GM23338 (cell line): Measurements from ENCODE around the gene NOVA1. TPM values are rescaled to one million over a fixed set of nuclear protein-coding genes. Genes with fewer than 3 reads are reported as not detected.

Experiments
- ATAC-seq: fragments of 200-7000 bp; cut with Tn5 transposase; 3 replicates; pipeline ENCODE4 v1.9.1; 2020
- DNase-seq: peaks from one replicate; pipeline ENCODE4 v3.0.0-alpha.2; 2015; ENCODE audit warnings: low spot score
- H2AFZ ChIP-seq: fragments of 200-600 bp; sonication (generic); 2 replicates; pipeline ENCODE4 v1.8.0; 2016; ENCODE audit warnings: antibody characterized with exemption, mild to moderate bottlenecking, moderate library complexity
- H3F3A ChIP-seq: fragments of 200-600 bp; sonication (generic); replicated peaks from 2 replicates; pipeline ENCODE4 v1.8.0; 2017; ENCODE audit warnings: antibody characterized with exemption, mixed run types, low read depth
- H3K27ac ChIP-seq: fragments of 200-600 bp; sonication (generic); 2 replicates; pipeline ENCODE4 v1.6.1; 2016; ENCODE audit warnings: low read depth
- H3K27me3 ChIP-seq: fragments of 200-600 bp; sonication (generic); 2 replicates; pipeline ENCODE4 v1.8.0; 2016; ENCODE audit warnings: mild to moderate bottlenecking, mixed run types, moderate library complexity; ENCODE audit not compliant: insufficient read depth
- H3K36me3 ChIP-seq: fragments of 200-600 bp; sonication (generic); 2 replicates; pipeline ENCODE4 v1.8.0; 2016; ENCODE audit warnings: mild to moderate bottlenecking; ENCODE audit not compliant: insufficient read depth
- H3K4me1 ChIP-seq: fragments of 200-600 bp; sonication (generic); 2 replicates; pipeline ENCODE4 v1.8.0; 2016; ENCODE audit warnings: mild to moderate bottlenecking, moderate library complexity; ENCODE audit not compliant: insufficient read depth
- H3K4me2 ChIP-seq: fragments of 200-600 bp; sonication (generic); 2 replicates; pipeline ENCODE4 v1.7.1; 2017; ENCODE audit warnings: mixed run types
- H3K4me3 ChIP-seq: fragments of 200-600 bp; sonication (generic); 2 replicates; pipeline ENCODE4 v1.6.1; 2016; ENCODE audit warnings: mixed run types
- H3K79me2 ChIP-seq: fragments of 200-600 bp; sonication (generic); replicated peaks from 2 replicates; pipeline ENCODE4 v1.8.0; 2017; ENCODE audit warnings: mild to moderate bottlenecking; ENCODE audit not compliant: insufficient read depth
- H3K9me2 ChIP-seq: fragments of 200-600 bp; sonication (generic); 2 replicates; pipeline ENCODE4 v1.8.0; 2017; ENCODE audit not compliant: insufficient read depth
- H4K20me1 ChIP-seq: fragments of 200-600 bp; sonication (generic); replicated peaks from 2 replicates; pipeline ENCODE4 v1.8.0; 2017; ENCODE audit warnings: mild to moderate bottlenecking; ENCODE audit not compliant: insufficient read depth
- H3K27ac Mint-ChIP-seq: 2 replicates; pipeline ENCODE4 v1.8.0; 2020; ENCODE audit warnings: inconsistent platforms, mild to moderate bottlenecking, moderate library complexity, mixed read lengths
- H3K27me3 Mint-ChIP-seq: 3 replicates; pipeline ENCODE4 v1.8.0; 2022; ENCODE audit warnings: low read depth, mild to moderate bottlenecking, moderate library complexity, mixed read lengths, inconsistent platforms; ENCODE audit not compliant: insufficient read depth, poor library complexity
- H3K36me3 Mint-ChIP-seq: 3 replicates; pipeline ENCODE4 v1.8.0; 2021; ENCODE audit warnings: low read depth, mild to moderate bottlenecking, inconsistent platforms, moderate library complexity, mixed read lengths
- H3K4me1 Mint-ChIP-seq: 3 replicates; pipeline ENCODE4 v1.8.0; 2020; ENCODE audit warnings: mild to moderate bottlenecking, inconsistent platforms, mixed read lengths
- H3K4me3 Mint-ChIP-seq: 3 replicates; pipeline ENCODE4 v1.8.0; 2021; ENCODE audit warnings: moderate library complexity, mild to moderate bottlenecking, inconsistent platforms, mixed read lengths
- H3K9me3 Mint-ChIP-seq: 3 replicates; pipeline ENCODE4 v1.8.0; 2020; ENCODE audit warnings: moderate library complexity, mild to moderate bottlenecking, inconsistent platforms, mixed read lengths
- EZH2 ChIP-seq: fragments of 200-600 bp; sonication (generic); IDR thresholded peaks from one replicate; pipeline ENCODE4 v1.8.0; 2017; ENCODE audit warnings: antibody characterized with exemption, mild to moderate bottlenecking, low read depth; ENCODE audit not compliant: unreplicated experiment
- EZH2phosphoT487 ChIP-seq: fragments of 200-600 bp; sonication (generic); IDR thresholded peaks from one replicate; pipeline ENCODE4 v1.8.1; 2018; ENCODE audit warnings: antibody characterized with exemption; ENCODE audit not compliant: unreplicated experiment
- JUNB ChIP-seq: IDR thresholded peaks from one replicate; pipeline ENCODE4 v1.6.1; 2016; ENCODE audit warnings: antibody characterized with exemption; ENCODE audit not compliant: unreplicated experiment
- NANOG ChIP-seq: IDR thresholded peaks from 2 replicates; pipeline ENCODE4 v1.6.1; 2016; ENCODE audit warnings: antibody characterized with exemption, borderline replicate concordance
- STAT1 ChIP-seq: IDR thresholded peaks from one replicate; pipeline ENCODE4 v1.6.1; 2016; ENCODE audit warnings: antibody characterized with exemption; ENCODE audit not compliant: unreplicated experiment
- ZNF114 ChIP-seq: fragments of 250-450 bp; sonication (Bioruptor Pico); IDR thresholded peaks from 2 replicates; pipeline ENCODE4 v1.5.0; 2020; ENCODE audit warnings: mild to moderate bottlenecking, moderate library complexity
- ZNF331 ChIP-seq: fragments of 250-450 bp; sonication (Bioruptor Pico); IDR thresholded peaks from 2 replicates; pipeline ENCODE4 v1.5.0; 2020; ENCODE audit warnings: low read depth, mild to moderate bottlenecking, moderate library complexity
- polyA plus RNA-seq: library from polyadenylated mRNA; unstranded; fragments of >200 nt; fragmentation: Nextera tagmentation; extraction: Ambion mirVana; gene quantifications from 2 replicates; pipeline ENCODE4 v1.2.1, GENCODE V29; 2016
- total RNA-seq: library from RNA; depleted of rRNA; stranded (reverse); fragments of >200 nt; shearing (Covaris generic); gene quantifications from 2 replicates; pipeline ENCODE4 v1.2.3, GENCODE V29; 2014
- TF ChIP-seq, protein P1 (sequence below): IDR thresholded peaks from 2 replicates; pipeline ENCODE4 v1.6.1; 2016; ENCODE audit warnings: antibody characterized with exemption
- TF ChIP-seq, protein P2 (sequence below), 2 experiments: fragments of 200-600 bp in 1 of 2; sonication (generic) in 1 of 2; conservative IDR thresholded peaks; 2 replicates each; pipeline versions ENCODE4 v1.5.1 to v1.6.1; 2016 to 2017; ENCODE audit warnings: antibody characterized with exemption in 2 of 2, low read depth in 2 of 2, mild to moderate bottlenecking in 2 of 2, moderate library complexity in 1 of 2
- TF ChIP-seq, protein P3 (sequence below): fragments of 250-450 bp; sonication (Bioruptor Pico); IDR thresholded peaks from 2 replicates; pipeline ENCODE4 v1.5.0; 2020; ENCODE audit warnings: mild to moderate bottlenecking, moderate library complexity

Gene NOVA1
- total and polyA plus RNA-seq, 2 experiments from 2014 or later = 8.1 to 11.6 TPM

DNA sequence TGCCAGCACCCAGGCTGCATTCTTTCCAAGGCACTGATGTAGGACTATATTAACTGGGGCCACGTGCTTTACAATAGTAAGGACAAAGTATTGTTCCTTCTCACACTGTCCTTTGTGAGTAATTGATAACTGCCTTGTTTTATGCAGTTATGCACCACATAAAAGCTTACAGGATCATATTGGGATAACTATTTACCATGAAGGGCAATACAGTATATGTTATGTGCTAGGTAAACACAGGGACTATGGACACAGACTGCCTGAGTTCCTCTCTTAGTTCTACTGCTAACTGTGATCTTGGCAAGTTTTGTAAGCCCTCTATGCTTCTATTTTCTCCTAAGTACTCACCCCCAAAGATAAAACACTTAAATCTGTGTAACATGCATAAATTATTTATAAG lies 183.7 kb downstream of the NOVA1 start:
- no peaks in the 10 kb centered on the region for H3K79me2 ChIP-seq
- Mint-ChIP-seq H3K36me3 (no peaks in the 10 kb centered on the region), H3K4me3 (no peak overlapping the region), H3K27ac (no peak overlapping the region), H3K9me3 (no peaks in the 10 kb centered on the region), H3K4me1 (peaks cover 13% of the 10 kb centered on the region; the same call in 2 of the 3 replicates), H3K27me3 (no peaks in the 10 kb centered on the region)
- H3F3A ChIP-seq = no peaks in the 10 kb centered on the region
- no peaks in the 10 kb centered on the region for H3K4me1 ChIP-seq
- TF ChIP-seq, protein P1, sequence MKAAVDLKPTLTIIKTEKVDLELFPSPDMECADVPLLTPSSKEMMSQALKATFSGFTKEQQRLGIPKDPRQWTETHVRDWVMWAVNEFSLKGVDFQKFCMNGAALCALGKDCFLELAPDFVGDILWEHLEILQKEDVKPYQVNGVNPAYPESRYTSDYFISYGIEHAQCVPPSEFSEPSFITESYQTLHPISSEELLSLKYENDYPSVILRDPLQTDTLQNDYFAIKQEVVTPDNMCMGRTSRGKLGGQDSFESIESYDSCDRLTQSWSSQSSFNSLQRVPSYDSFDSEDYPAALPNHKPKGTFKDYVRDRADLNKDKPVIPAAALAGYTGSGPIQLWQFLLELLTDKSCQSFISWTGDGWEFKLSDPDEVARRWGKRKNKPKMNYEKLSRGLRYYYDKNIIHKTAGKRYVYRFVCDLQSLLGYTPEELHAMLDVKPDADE = no peak
- no peak for TF ChIP-seq ZNF331 (CRISPR knock-in tag)
- TF ChIP-seq EZH2phosphoT487 = no peak
- TF ChIP-seq NANOG = no peak
- no peaks in the 10 kb centered on the region for H4K20me1 ChIP-seq
- no peaks in the 10 kb centered on the region; the same call in none of the 2 replicates for H3K9me2 ChIP-seq
- no peak overlapping the region for H2AFZ ChIP-seq
- no peak overlapping the region for H3K27ac ChIP-seq
- no peaks in the 10 kb centered on the region for H3K27me3 ChIP-seq
- DNase-seq (no peak), ATAC-seq (no peak)
- no peak overlapping the region for H3K4me2 ChIP-seq
- H3K36me3 ChIP-seq = no peaks in the 10 kb centered on the region
- H3K4me3 ChIP-seq = no peak overlapping the region

DNA sequence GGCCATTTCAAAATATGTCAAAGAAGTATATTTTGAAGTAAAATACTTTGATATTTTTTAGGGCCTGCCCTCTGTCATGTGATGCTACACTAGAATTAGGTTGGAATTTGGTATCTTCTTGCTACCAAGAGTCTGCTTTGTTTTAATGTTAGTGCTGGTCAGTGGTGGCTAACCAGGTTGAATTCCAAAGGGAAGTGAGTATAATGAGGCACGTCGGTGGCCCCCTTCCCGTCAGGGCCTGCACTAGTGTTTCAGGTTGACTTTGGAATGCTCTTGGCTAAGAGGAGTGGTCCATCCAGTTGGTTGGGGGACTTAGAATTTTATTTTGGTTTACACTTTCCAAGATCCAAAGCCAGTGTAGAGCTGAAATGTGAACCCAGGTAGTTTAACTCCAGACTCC lies 185.4 kb downstream of the NOVA1 start:
- TF ChIP-seq JUNB = no peak
- TF ChIP-seq, protein P1 = no peak
- no peak for TF ChIP-seq STAT1
- no peak for TF ChIP-seq ZNF114 (CRISPR knock-in tag)
- TF ChIP-seq, protein P2, sequence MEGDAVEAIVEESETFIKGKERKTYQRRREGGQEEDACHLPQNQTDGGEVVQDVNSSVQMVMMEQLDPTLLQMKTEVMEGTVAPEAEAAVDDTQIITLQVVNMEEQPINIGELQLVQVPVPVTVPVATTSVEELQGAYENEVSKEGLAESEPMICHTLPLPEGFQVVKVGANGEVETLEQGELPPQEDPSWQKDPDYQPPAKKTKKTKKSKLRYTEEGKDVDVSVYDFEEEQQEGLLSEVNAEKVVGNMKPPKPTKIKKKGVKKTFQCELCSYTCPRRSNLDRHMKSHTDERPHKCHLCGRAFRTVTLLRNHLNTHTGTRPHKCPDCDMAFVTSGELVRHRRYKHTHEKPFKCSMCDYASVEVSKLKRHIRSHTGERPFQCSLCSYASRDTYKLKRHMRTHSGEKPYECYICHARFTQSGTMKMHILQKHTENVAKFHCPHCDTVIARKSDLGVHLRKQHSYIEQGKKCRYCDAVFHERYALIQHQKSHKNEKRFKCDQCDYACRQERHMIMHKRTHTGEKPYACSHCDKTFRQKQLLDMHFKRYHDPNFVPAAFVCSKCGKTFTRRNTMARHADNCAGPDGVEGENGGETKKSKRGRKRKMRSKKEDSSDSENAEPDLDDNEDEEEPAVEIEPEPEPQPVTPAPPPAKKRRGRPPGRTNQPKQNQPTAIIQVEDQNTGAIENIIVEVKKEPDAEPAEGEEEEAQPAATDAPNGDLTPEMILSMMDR (conservative IDR thresholded peaks at IDR 0.05; ENCODE audit: low read depth in 2 of 2) = no peak
- no peak for TF ChIP-seq EZH2
- TF ChIP-seq, protein P3, sequence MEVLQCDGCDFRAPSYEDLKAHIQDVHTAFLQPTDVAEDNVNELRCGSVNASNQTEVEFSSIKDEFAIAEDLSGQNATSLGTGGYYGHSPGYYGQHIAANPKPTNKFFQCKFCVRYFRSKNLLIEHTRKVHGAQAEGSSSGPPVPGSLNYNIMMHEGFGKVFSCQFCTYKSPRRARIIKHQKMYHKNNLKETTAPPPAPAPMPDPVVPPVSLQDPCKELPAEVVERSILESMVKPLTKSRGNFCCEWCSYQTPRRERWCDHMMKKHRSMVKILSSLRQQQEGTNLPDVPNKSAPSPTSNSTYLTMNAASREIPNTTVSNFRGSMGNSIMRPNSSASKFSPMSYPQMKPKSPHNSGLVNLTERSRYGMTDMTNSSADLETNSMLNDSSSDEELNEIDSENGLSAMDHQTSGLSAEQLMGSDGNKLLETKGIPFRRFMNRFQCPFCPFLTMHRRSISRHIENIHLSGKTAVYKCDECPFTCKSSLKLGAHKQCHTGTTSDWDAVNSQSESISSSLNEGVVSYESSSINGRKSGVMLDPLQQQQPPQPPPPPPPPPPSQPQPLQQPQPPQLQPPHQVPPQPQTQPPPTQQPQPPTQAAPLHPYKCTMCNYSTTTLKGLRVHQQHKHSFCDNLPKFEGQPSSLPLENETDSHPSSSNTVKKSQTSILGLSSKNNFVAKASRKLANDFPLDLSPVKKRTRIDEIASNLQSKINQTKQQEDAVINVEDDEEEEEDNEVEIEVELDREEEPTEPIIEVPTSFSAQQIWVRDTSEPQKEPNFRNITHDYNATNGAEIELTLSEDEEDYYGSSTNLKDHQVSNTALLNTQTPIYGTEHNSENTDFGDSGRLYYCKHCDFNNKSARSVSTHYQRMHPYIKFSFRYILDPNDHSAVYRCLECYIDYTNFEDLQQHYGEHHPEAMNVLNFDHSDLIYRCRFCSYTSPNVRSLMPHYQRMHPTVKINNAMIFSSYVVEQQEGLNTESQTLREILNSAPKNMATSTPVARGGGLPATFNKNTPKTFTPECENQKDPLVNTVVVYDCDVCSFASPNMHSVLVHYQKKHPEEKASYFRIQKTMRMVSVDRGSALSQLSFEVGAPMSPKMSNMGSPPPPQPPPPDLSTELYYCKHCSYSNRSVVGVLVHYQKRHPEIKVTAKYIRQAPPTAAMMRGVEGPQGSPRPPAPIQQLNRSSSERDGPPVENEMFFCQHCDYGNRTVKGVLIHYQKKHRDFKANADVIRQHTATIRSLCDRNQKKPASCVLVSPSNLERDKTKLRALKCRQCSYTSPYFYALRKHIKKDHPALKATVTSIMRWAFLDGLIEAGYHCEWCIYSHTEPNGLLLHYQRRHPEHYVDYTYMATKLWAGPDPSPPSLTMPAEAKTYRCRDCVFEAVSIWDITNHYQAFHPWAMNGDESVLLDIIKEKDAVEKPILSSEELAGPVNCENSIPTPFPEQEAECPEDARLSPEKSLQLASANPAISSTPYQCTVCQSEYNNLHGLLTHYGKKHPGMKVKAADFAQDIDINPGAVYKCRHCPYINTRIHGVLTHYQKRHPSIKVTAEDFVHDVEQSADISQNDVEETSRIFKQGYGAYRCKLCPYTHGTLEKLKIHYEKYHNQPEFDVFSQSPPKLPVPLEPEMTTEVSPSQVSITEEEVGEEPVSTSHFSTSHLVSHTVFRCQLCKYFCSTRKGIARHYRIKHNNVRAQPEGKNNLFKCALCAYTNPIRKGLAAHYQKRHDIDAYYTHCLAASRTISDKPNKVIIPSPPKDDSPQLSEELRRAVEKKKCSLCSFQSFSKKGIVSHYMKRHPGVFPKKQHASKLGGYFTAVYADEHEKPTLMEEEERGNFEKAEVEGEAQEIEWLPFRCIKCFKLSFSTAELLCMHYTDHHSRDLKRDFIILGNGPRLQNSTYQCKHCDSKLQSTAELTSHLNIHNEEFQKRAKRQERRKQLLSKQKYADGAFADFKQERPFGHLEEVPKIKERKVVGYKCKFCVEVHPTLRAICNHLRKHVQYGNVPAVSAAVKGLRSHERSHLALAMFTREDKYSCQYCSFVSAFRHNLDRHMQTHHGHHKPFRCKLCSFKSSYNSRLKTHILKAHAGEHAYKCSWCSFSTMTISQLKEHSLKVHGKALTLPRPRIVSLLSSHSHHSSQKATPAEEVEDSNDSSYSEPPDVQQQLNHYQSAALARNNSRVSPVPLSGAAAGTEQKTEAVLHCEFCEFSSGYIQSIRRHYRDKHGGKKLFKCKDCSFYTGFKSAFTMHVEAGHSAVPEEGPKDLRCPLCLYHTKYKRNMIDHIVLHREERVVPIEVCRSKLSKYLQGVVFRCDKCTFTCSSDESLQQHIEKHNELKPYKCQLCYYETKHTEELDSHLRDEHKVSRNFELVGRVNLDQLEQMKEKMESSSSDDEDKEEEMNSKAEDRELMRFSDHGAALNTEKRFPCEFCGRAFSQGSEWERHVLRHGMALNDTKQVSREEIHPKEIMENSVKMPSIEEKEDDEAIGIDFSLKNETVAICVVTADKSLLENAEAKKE (CRISPR knock-in tag) = no peak
- H3K27me3 Mint-ChIP-seq = no peaks in the 10 kb centered on the region
- Histone ChIP-seq H3K4me3 (no peak overlapping the region), H3K27ac (no peak overlapping the region), H3K27me3 (no peaks in the 10 kb centered on the region), H3K4me2 (no peak overlapping the region), H3K79me2 (no peaks in the 10 kb centered on the region), H3F3A (no peaks in the 10 kb centered on the region), H3K9me2 (no peaks in the 10 kb centered on the region; the same call in none of the 2 replicates), H3K4me1 (no peaks in the 10 kb centered on the region), H4K20me1 (no peaks in the 10 kb centered on the region), H3K36me3 (no peaks in the 10 kb centered on the region), H2AFZ (no peak overlapping the region)
- H3K4me1 Mint-ChIP-seq = peaks cover 13% of the 10 kb centered on the region; the same call in 2 of the 3 replicates
- no peaks in the 10 kb centered on the region for H3K9me3 Mint-ChIP-seq
- no peak for DNase-seq
- no peak for ATAC-seq
- H3K36me3 Mint-ChIP-seq = no peaks in the 10 kb centered on the region
- no peak overlapping the region for H3K4me3 Mint-ChIP-seq
- H3K27ac Mint-ChIP-seq = no peak overlapping the region
